D721Med (cell line): ENCODE data around the gene PRPF6.

Experiments
- DNase-seq: peaks from one replicate; pipeline ENCODE4 v3.0.0; 2011; ENCODE audit warnings: low spot score; ENCODE audit not compliant: insufficient read length
- FAIRE-seq: peaks from 2 replicates; lab custom pipeline; 2011; peaks lifted over from hg19 to GRCh38; lab: Jason Lieb, UNC
- CTCF ChIP-seq: IDR thresholded peaks from 2 replicates; pipeline ENCODE4 v1.5.1; 2012; ENCODE audit warnings: mild to moderate bottlenecking, control low read depth; ENCODE audit not compliant: insufficient read depth; ENCODE audit errors: missing control alignments

Gene PRPF6

GRCh38 chr20:63937596-63937995 is 43.3 kb upstream of the PRPF6 start:
- FAIRE-seq, result no peak
- no peak for DNase-seq
- TF ChIP-seq CTCF, result no peak

GRCh38 chr20:63939061-63939935 is 41.6 kb upstream of the PRPF6 start:
- no peak for FAIRE-seq
- no peak for TF ChIP-seq CTCF
- DNase-seq, result no peak

GRCh38 chr20:63940071-63940471 is 40.9 kb upstream of the PRPF6 start:
- no peak for TF ChIP-seq CTCF
- FAIRE-seq (no peak), DNase-seq (no peak)

GRCh38 chr20:63940472-63941266 is 40.3 kb upstream of the PRPF6 start:
- no peak for DNase-seq
- FAIRE-seq, result no peak

GRCh38 chr20:63941282-63942081 is 39.5 kb upstream of the PRPF6 start:
- no peak for TF ChIP-seq CTCF
- no peak for DNase-seq
- FAIRE-seq, result no peak

More at GRCh38 chr20:63940472-63941266, 40.3 kb upstream of the PRPF6 start:
- TF ChIP-seq CTCF, result no peak

GRCh38 chr20:63942250-63942951 is 38.5 kb upstream of the PRPF6 start:
- no peak for DNase-seq
- no peak for TF ChIP-seq CTCF
- FAIRE-seq, result no peak
